GM12892 (cell line): ENCODE results near the gene NALF2.

Experiments used
- POLR2A ChIP-seq: IDR thresholded peaks from 2 replicates; pipeline ENCODE4 v1.6.1; 2011; ENCODE audit warnings: low read depth, low read length, control low read depth
- POLR2AphosphoS5 ChIP-seq: IDR thresholded peaks from 2 replicates; pipeline ENCODE4 v1.6.1; 2011; ENCODE audit warnings: low read depth, low read length, control low read depth
- TAF1 ChIP-seq: IDR thresholded peaks from 2 replicates; pipeline ENCODE4 v1.6.1; 2011; ENCODE audit warnings: low read depth, mild to moderate bottlenecking, control low read depth, low read length, borderline replicate concordance

GRCh38 chrX:69552512-69552911 lies 48.4 kb downstream of the NALF2 start:
- TF ChIP-seq POLR2A (no peak), POLR2AphosphoS5 (no peak), TAF1 (no peak)
